Stimulated activated CD8-positive, alpha-beta memory T cell treated with anti-CD3 and anti-CD28 coated beads, Interleukin-7, amount 100 ng/mL, for 48 hours (primary cell): ENCODE data around the gene DACH1.

Experiments
- DNase-seq, 2 donors: peaks; one replicate each; pipeline ENCODE4 v3.0.0-alpha.2; 2020; ENCODE audit warnings: low read depth in 1 of 2; ENCODE audit errors: extremely low read depth in 1 of 2

The DACH1 gene

DNA sequence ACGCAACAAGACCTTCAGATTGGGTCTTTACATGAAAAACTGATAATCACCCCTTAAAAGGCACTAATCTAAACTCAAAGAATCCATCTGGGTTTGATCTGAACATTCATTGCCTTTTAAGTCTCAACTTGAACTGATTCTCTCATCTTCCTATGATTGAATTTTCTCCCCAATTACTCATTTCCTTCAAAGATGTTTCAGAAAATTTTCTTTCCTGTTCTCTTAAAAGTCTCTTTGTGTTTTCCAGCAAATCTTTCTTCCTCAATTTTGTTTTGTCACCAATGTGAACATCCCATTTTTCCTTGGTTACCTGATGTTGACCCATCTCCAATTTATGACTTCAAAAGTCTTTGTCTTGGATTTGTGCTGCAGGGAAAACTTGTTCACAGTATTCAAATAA, 234.3 kb downstream of the DACH1 start:
- no peak for DNase-seq

DNA sequence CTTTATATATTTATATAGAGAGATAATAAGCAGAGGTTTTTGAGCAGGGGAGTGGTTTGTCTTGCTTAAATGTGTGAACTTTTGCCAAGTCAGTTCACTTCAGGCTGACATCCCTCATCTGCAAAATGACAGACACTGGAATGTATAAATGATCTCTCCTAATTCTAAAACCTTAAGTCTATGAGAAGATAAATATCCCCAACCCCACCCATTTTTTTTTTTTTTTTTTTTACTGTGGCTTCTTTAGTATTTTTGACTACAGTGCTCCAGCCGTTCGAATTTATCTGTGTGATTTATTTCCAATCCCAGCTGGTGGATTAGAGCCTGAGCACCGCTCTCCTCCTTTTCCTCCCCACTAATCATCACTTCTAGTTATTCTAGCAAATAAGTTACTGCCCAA, 234.8 kb downstream of the DACH1 start:
- no peak for DNase-seq

DNA sequence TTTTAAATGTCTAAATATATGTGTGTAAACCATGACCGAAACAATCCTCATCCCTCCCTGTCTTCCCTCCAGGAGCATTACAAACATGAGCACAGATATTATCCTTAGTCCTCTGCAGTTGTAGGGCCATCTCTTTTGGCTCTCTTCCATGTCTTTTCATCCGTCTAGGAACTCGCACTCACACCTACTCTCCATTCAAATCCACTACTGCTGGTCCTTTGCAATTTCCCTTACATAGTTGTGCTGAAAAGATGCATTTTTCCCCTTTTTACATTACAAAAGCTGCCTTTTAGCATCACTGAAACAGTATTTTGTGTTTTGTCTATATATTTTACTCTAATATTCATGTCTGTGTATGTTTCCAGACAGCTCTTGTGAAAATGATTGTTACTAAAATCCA, 237.8 kb downstream of the DACH1 start:
- no peak for DNase-seq

DNA sequence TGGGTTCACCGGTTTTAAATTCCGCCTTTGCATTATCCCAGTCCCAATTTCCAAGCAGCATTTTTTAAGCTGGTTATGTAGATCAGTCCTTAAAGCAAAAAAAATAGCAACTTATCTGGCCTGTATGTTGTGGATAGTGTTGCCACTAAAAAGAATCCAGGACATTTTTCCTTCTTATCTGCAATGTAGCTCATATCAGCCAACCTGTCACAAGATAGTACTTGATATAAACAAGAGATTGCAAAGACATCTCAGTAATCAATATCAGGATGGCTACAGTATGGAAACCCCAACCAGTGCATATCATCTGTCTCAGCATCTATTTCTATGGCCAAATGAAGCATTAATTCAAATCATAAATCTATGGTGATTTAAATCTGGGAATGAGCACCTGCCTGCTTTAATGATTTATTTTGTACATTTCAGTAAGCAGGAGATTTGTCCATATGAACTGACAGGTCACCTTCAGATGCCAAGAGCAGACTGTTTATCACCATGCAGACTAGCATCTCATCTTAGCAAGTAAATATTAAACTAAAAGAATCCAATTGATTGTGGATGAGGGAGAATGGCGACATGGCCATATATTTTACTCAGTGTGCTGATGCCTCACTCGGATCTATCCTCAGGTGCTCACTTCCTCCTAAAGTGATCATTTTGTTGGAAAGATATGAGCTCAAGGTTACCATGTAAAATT, 240.4 kb downstream of the DACH1 start:
- no peak for DNase-seq

DNA sequence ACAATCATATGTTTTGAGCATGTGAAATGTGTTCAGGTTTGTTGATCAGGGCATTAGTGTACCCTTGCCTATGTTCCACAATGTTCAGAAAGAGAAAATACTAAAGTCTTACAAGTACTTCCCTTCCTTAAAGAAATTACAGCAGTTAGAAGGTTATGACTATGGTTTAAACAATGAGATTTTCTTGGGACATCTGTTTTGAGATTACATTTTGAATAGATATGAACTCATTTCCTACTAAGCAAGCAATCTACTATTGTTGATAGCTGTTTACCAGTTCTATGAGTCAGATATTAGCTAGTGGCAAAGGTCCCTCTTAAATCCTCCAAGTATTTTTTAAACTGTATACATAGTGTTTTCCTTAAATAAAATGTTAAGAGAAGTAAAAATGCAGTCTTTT, 241.3 kb downstream of the DACH1 start:
- no peak for DNase-seq

DNA sequence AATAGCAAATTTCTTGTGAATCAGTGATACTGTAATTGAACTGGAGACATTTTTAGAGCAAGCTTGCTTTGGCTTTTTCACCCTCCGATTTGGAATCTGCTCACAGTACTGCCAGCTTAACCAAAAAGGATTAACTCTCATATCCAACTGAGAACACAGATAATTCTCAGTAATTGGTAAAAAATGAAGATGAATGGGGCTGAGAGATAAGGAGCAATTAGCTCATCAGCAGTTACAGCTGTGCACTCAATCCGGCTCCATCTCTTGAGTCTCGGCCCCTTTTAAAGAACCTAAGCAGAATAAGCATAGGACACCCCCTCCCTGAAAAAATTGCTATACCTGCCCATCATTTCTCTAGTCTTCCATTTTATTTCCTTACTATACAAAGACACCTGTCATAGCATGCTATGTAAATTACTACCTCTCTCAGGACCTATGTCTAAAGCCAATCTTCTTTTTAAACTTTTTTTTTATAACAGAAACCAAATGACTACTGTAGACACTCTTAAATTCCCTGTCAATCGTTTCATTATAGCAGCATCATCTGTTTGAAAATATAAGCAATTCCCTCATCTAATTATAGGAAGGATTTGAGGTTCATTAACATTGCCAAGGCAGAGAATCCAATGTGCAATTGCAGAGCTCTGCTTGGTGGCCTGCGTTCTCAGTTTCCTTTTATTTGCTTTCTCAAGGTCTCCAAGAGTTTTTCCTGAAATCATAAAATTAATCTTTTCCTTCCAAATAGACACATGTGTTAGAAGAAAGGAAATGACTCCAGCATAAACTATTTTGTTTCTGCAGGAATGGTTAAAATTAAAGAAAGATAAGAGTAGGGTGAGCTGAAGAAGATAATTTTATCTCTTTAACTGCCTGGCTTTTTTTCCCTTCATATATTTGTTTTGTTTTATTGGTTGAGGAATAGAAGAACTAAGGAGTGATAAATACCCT, 242.1 kb downstream of the DACH1 start:
- no peak for DNase-seq

DNA sequence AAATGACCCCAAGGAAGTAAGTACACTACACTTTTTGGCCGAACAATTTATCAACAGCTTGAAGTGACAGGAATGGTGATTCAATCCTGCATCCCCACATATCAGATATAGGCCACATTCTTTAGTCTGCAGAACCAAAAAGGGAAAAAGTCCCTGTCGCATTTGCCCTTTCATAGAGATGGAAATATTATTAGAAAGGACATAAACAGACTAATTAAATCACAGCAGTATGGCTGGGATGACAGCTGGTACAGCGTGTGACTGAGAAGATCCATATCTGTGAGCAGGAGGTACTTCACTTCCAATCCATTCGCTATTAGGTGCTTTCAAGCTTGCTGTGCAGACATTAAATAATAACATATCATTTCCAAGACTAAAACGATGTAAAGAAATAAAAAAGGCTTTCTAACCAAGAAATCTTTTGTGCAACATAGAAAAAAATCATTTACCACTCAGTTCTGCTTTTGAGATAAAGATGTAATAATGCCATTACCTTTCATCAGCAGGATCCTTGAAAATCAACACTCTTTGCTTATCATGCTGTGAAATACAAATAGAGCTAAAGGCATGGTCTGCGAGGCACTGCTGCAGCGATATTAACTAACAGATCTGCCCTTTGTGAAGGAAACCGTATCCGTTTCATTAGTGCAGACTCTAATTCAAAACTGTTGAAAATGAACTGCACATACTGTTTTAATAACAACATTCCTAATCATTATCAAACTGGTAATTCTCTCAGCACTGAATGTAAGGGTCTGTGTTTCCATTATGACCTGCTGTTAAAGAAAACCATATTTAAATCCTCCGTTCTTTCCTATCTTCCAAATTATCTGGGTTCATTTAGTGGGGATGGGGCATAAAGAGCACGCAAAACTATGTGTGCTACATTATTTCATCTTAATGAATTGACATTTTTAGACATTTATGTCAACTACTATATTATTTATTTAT, 245.6 kb downstream of the DACH1 start:
- DNase-seq = no peak

DNA sequence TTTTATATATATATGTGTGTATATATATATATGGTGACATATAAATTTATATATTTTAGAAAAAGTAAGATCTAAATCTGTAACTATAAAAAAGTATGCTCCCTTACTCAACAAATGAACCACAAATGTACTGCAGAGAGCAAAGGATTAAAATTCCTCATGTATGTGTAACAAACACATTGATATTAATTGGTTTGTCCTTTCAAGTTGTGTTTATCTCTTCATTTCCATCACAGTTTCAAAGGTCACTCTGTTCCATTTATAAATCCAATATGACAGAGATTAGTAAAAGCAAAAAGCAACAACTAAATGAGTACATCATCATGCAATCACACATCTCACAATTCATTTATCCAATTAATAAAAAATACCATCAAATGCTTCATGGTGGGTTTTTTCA, 247.9 kb downstream of the DACH1 start:
- DNase-seq = no peak

DNA sequence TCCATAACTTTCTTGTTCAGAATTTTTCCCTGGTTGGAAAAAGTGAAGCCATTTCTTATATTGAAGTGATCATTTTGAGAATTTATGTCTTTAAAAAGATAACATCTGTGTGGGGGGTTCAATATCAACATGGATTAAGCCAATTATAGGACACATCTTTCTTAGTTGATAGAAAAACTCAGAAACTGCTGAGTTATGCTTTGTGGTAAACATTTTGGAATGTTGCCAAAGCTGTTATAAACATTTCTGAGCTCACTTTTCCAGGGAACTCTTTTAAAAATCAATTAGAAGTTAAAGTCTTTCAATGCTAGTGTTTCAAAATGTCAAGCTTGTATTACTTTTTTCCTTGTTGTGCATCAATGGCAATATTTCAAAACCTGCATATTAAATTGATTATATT, 248.8 kb downstream of the DACH1 start:
- DNase-seq = no peak

DNA sequence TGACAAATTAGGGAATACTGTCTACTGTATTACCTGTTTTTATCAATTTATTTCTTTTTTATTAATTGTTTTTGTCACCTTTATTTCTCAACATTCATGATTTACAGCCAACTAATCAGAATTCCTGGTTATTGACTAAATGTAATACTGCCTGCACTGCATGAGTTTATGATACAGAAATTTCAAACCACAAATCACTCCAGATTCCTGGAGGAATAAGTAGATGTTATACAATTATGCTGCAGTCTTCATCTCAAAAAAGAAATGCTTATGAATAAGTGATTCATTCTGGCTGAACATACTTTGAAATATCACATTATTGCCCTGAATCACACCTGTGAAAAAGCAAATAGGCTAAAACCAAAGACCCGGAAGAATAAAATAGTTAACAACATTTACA, 249.7 kb downstream of the DACH1 start:
- DNase-seq = no peak

DNA sequence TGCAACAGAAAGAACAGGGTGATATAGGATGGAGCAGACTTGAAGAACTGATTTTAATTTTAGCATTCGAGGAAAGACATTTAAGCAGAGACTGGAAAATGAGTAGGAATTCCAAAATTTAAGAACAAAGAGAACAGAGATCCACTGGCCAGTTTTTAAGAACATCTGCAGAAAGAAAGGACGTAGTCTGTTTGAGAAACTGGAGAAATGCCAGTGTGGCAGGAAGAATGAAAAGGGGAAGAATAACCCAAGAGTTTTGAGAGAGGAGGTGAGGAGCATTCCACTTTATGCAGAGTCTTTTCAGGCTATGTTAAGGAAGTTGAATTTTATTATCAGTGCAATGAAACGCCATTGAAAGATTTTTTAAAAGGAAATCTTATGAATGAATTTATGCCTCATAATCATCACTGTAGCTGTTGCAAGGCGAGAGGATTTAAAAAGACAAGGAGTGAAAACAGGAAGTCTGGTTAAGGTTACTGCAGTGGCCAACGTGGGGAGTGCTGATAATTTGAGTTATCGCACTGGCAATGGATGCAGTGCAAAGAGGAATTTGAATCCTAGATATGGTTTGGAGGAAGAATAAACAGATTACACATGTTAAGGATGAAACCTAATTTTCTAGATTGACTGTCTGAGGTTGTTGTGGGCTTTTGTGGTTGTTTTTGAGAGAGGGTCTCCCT, 253.8 kb downstream of the DACH1 start:
- no peak for DNase-seq

DNA sequence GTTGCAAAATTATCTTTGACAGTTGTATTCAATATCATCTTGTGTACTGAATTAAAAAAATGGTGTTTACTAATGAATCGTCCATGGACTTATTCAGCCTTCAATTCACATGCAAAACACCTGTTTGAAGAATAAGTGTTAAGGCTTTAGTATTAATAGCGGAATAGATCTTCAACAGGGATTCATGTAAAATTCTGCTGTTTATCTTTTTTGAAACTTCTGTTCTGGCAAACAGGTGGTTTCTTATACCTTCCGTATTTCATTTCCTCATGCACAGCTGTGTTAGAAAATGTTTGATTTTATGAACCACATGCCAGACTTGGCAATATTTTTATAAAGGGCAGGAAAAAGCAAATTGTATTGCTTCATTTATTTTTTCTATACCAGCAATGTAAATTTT, 255.7 kb downstream of the DACH1 start:
- no peak for DNase-seq

DNA sequence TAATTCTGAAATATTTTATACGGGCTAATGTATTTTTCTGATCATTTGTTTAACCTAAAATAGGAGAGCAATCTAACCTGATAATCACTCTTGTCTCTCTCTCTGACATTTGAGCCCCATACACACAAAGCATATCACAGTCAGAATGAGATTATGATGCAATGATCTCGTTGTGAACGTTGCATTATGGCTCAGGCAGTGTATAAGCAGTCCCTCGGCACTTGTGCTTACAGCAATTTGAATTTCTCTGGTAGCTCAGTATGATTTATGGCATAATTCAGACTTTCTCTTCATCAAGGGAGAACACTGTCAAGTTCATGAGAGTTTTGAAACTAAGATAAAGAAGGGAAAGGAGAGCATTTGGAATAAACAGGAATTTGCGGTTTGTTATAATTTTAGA, 256.1 kb downstream of the DACH1 start:
- no peak for DNase-seq

DNA sequence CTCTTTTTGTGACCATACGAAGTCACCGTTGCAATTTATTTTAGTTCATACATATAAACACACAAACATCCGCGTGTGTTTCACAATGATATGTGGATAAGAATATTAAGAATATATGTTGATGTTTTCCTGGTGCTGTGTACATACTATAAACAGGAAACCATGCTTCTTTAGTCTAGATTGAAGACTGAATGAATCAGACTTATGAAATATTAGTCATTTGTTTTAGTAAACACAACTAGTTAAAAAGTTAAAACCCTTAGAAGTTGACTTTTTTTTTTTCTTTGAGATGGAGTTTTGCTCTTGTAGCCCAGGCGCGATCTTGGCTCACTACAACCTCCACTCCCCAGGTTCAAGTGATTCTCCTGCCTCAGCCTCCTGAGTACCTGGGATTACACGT, 257.7 kb downstream of the DACH1 start:
- DNase-seq = no peak

DNA sequence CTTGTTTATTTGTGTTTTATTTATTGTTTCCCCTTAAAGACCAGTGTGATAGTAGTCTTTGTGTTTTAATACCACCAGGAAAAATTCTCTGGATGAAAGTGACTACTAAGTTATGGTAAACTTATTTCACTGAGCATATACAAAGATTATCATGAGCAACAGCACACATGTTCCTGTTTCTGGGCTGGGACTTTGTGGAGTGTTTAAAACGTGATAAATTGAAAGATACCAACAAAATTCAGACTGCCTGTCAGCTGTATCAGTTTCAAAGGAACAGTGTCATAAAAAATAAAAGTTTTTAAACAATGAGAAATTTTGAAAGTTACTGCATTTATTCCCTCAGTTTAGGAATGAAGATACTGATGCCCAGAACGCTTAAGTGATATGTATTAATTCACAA, 259.4 kb downstream of the DACH1 start:
- DNase-seq = no peak

DNA sequence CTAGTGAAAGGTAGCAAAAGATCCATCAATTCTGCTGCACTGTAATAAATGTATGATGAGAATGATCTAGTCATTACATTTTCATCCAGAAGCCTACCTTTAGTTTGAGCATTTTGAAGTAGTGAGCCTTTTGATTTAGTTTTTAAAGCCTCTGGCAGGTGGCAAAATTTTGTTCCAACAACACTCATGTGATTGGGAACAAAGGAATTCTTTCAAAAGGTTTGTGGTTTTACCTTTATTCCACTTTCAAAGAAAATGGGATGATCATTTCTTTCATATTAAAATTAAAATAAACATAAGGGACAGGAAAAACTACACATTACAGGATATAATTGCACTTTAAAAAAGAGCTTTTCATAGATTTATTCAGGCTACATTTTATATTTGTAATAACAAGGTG, 260.2 kb downstream of the DACH1 start:
- no peak for DNase-seq

DNA sequence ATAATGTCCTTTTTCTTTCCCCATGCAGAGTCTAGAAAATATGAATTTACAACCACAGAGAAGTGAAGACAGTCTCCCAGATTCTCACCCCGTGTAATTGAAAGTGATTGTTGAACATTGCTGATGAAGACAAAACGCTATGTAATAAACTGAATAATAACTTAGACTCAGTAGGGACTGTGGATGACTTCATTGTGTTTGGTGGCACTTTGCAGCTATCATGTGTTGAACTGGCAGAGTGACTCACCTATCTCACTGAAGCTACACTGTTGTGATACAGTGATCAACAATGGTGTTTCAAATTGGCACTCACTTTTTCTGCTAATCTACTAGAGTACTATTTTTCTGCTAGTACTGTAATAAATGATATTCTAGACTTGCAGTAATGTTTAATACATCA, 261.3 kb downstream of the DACH1 start:
- no peak for DNase-seq

DNA sequence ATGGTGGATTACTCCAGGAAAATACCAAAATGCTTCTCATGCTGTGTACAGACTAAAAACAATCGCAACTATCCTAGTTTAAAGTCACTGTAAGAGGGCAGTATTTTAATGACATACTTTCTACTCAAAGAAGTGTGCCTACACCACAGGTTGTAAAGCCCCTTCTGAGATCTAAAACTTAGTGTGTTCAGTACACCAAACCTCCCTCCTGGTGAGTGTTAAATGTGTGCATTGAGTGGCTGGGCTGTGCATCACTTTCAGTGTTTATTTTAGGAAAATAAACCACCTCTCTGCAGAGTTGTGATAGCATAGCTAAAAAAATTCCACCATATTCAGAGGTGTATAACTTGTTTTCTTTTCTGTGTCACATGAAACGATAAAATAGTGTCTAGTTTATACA, 263.7 kb downstream of the DACH1 start:
- no peak for DNase-seq

DNA sequence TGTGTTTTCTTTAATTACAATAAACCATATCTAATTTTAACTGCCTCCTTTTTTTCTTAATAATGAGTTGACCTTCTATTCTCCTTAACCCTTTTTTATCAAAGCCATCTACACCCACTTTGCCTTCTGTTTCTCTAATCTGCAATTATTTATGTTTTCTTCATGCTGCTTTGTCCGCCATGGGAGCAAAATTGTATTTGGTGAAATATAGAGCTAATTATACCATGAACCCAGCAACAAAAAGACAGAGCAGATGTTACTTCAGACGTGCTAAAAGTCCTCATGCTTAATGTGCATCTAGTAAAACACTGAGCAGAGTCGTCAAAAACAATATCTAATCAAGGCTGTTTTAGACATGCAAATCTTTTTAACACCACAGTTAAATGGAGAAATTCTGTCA, 264.7 kb downstream of the DACH1 start:
- DNase-seq = no peak

DNA sequence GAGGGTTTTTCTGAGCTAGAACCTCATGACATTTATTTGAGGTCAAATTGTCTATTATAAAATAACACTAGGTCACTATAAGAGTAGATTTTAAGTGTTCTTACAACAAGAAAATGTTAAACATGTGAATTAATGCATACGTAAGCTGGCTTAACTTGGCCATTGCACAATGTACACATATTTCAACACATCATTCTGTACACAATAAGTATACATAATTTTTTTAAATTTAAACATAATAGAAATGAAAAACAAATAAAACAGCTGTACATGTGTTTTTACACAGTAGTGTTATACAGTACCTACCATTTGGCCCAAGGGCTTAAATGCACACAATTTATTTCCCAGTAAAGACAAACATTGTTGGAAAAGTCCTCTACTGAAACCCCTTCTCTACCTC, 269.9 kb downstream of the DACH1 start:
- DNase-seq = no peak

DNA sequence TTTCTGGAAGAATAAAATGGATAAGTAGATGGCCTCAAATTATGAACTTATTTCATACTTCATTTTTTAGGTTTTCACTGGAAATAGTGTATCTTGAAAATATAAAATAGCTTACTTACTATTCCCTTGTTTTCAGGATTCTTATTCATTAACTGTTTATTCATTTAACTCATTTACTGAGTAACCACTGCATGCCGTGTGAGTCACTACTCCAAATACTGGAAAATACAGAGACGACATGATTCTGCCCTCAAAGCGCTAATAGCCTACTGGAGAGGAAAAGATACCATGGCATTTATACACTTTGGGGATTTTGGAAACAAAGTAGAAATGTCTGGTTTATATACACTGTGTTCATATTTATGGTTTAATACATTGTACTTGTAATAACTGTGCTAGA, 270.9 kb downstream of the DACH1 start:
- DNase-seq = no peak
